HG03060 (cell line): Measurements from ENCODE around the gene ARHGDIA.

Source experiments
- ATAC-seq: cut with Tn5 transposase; IDR thresholded peaks from one replicate; pipeline ENCODE4 v1.9.1; 2021; ENCODE audit warnings: low read depth, moderate number of reproducible peaks; ENCODE audit not compliant: unreplicated experiment

The ARHGDIA gene

DNA sequence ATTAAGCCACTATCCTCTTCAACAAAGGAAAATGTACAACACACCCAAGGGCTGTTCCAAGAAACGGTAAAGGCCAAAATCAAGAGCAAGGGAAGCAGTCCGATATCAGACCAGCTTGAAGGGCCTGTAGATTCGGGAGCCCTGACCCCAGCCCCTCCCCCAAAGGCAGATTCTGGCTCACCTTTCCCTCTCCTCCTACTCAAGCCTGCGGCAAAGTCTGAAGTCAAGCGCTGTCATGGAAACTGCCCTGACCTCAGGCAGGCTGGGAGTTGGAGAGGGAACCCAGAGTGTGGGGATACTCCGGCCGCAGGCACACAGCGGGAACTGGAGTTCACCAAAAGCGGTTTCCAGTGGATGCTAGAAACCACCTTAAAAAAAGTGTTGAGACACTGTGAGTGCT, 18.5 kb upstream of the ARHGDIA start:
- ATAC-seq: no peak

DNA sequence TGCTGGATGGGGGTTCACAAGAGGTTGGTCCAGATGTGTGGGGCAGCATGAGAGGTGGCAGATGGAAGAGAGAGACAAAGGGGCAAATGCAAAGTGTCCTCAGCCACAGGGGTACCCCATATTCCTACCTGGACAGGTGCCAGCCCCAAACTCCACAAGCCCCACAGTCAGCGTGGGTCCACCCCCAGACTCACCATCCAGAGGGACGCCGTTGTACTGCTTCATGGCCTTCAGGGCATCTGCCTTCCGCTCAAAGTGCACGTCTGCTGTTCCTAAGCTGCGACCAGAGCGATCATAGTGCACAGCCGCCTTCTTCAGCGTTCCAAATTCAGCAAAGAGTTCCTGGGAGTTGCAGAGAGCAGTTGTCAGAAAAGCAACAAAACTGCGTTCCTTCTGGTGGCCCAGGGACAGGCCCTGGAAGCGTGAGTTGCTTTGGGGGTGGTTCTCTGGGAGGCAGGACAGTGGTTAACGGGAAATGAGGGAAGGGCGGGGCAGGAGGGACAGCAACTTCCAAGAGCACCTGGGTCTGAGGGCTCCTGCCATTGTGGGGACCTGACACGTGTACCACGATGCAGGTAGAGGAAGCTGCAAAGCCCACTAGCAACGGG, 18.0 kb upstream of the ARHGDIA start:
- ATAC-seq: no peak

DNA sequence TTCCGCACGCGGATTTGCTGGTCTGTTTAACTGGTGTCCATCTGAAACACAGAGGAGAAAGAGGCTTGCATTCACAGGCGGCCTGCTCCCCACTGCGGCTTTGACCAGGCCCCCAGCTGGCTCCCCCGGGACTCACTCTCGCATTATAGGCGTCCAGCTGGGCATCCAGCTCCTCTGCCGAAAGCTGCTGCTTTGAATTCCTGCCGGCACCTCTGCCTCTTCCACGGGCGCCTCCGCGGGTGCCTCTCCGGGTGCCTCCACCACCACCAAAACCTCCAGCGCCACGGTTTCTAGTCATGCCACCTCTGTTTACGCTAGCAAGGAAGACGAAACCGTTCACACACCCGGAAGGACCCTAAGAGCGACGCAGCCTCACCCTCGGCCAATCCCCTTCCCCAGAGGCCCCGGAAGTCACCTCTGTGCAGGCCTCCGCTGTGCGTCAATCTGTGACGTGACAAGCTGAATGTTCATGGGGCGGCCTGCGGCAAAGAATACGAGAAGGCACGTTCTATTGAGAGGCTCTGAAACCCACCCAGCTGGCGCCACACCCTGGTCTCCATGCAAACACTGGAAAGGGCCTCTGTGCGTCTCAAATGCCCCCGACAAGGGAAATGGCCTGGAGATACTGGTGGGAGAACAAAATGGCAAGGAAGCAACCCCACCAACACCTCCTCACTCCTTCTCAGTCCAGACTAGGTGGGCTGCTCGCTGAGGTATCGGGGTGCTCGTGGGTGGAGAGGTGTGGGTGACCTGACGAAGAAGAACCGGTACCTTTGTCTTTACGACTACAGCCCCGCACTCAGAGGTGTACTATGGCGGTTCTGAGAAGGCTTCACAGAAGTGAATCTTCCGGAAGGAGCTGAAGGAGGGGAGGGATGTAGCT, 17.2 kb upstream of the ARHGDIA start:
- no peak for ATAC-seq

DNA sequence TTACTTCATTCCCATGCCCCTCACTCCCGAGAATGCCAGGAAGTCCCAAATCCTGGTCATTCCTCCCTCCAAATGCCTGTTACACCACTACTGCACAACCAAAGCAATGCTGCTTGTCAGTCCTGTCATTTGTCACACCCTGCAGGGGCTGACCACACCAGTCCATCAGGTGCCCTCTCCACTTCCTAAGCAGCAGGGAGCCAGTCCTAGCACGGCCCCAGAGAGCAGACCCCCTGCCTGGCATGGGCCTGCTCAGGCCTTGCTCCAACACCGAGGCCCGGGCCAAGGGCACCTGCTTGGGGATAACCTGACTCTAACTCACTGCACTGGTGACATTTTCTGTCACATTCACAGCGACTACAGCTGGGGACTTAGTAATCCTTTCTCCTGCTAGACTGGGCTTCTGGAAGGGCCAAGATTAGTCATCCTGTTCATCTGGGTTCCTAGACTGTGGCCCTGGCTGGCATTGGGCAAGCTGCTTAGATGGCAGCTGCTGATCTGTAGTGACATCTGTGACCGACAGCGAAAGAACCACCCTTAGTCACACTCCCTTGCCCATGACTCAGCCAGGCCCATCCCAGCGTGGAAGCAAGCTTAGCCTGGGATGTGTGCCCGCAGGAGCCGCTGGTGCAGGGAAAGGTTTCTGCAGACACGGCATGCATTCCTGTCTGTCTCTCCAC, 14.9 kb upstream of the ARHGDIA start:
- no peak for ATAC-seq

DNA sequence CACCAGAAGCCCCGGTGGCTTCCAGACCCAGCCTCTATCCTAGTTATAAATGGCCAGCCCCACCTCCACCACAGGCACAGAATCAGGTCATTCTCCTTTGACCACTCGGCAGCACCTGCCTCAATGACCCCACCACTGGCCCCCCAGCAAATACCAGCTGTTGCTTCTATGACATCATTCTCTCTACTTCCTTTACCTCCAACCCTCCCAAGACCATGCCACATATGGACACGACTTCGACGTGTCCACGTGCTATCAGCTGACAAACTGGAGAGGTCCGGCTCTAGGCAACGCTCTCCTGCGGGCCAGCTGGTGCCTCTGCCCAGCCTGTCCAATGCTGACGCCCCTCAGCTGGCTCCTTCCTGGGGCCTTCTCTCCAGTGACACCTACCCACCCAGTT, 14.3 kb upstream of the ARHGDIA start:
- no peak for ATAC-seq

DNA sequence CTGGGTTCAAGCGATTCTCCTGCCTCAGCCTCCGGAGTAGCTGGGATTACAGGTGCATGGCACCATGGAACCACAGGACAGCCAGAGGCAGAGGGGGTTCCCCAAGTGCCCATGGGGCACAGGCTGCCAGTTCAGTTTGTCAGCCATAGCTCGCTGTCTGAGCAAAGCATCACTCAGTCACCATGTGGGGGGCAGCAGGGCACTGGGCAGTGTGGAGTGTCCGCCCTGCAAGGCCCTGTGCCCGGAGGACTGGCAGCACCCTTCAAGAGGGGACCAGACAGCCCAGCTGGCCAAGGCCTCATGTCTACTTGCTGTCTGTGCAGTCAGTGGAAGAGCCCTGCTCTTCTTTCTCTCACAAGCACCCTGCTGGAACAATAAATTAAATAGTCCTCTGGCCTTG, 13.8 kb upstream of the ARHGDIA start:
- no peak for ATAC-seq

DNA sequence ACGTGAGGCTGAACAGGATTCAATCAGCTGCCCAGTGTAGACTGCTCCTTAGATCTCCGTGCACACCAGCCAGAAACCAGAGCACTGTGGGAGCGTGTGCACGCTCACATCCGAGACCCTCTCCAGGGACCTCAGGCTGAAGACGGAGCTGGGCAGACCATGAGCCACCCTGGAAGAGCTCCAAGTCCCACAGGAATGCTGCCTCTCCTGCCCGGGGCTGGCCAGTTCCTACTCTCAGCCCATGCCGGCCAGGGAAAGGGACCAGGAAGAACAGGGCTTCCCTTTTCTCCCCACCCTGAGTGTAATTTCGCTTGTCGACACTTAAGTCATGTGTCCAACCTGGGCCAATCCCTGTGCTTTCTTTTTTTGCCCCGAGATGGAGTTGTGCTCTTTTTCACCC, 13.4 kb upstream of the ARHGDIA start:
- no peak for ATAC-seq

DNA sequence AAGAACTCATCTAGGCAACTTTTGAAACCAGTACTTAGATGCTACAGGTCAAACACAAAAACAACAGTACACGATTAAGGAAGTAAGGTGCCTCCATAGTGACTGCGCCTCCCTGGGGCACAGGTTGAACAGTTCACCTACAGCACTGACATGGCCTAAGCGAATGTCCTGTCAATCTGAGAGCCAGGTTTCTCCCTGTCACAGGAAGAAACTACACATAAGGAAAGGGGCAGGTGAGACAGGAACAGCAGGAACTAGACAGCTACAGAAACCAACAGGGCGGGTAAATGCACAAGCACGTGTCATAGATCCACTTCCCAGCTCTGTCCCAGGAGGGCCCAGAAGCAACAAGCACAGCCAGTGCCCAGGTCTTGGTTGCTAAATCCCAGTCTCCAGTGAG, 8.0 kb upstream of the ARHGDIA start:
- no peak for ATAC-seq

DNA sequence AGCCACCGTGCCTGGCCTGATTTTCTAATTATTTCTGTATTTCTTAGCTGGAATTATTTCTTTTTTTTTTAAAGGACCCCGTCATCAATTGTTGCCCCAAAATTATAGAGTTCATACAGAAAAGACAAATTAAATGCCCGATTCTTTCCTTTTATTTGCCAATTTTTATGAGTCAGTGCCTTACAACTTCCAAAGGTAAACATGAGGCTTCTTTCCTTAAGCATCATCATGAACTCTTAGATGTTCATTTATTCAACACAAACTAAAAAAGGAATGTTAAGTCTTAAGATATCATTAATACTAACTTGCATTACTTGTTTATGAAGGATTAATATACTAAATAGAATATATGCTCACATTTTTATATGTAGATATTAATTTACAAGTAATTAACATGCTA, 7.2 kb upstream of the ARHGDIA start:
- ATAC-seq: no peak

DNA sequence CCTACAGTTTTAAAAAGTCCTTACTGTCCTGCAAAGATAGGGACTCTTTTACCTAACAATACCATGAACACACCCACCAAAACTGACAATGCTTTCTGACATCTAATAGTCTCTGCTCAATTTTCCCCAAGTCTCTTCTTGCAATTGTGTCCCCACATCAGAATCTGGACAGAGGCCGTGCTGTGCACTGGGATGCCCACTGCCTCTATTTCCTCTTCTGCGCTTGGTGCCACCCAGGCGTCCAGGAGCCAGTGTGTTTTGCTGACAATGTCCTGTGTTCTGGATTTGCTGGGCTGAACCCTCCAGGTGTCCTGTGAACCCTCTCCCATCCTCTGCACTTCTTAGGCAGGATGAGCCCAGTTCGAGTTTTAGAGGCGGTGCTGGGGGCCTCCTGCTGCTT, 6.4 kb upstream of the ARHGDIA start:
- no peak for ATAC-seq

DNA sequence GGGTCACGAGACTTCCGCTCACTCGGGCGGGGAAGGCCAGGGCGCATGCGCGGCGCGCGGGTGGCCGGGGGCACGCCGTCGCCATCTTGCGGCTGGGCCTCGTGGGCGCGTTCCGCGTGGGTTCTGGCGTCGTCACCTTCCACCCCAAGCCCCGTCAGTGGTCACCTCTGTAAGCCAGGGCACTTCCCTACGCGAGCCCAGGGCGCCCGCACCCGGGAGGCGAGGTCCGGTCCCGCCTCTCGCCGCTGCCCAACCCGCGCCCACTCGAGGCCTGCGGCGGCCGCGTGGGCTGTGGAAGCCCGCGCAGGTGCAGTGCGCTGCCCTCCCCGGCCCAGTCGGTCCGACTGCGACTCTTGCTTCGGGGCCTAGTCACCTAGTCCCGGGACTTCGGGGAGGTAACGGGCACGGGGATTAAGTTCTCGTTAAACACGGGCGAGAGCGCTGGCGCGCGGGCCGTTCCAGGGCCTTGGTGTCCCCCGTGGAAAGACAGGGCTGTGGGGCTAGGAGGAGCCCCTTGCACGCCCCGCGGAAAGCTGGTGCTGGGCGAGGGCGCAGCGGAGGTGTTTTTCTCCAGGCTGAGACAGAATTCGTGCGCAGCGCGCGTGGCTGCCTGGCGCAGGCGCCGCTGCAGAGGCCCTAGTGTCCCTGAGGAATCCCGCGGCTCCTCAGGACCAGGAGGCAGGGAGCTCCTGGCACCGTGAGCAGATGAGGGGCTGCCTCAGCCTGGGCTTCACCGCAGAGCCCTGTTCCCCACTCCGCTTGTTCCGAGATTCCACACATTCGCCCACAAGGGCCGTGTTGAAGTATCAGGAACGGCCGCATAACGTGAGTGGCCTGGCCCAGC, 472 bp upstream of the ARHGDIA start:
- ATAC-seq: no peak

DNA sequence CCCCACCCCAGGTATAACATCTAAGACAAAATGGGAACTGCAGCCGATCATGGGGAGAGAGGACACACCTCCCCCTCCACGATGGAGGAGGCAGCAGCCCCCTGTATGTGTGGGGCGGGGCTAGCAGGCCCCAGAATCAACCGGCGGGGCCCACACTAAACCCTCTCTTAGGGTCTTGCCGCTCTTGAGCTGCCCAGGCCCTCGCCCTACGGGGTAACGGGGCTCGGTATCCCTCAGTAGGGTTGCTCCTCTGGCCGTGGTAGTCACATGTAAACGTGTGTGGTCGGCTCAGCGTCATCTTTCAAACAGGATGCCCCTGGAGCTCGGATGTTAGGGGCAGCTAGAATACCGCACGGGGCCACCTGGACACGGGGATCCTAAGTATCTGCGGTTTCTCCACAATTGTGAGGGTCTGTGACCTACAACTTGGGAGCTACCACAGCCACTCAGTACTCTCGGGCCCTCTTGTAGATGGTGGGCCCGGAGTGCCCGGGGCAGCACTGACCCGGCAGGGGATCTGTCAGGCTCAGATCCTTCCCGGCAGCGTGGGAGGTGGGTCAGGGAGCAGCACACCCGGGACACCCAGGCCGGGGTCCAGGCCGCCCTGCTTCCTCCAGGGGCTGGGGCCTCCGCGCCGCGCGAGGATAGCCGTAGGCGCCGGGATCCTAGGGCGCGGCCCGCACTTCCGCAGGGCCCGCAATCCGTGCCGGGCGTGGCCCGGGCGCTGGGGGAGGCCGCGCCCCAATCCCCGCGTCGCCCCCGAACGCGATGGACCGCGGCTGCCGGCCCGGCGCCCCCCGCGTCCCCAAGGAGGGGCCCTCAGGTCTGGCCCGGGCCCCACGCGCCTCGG, 781 bp downstream of the ARHGDIA start:
- ATAC-seq: no peak

DNA sequence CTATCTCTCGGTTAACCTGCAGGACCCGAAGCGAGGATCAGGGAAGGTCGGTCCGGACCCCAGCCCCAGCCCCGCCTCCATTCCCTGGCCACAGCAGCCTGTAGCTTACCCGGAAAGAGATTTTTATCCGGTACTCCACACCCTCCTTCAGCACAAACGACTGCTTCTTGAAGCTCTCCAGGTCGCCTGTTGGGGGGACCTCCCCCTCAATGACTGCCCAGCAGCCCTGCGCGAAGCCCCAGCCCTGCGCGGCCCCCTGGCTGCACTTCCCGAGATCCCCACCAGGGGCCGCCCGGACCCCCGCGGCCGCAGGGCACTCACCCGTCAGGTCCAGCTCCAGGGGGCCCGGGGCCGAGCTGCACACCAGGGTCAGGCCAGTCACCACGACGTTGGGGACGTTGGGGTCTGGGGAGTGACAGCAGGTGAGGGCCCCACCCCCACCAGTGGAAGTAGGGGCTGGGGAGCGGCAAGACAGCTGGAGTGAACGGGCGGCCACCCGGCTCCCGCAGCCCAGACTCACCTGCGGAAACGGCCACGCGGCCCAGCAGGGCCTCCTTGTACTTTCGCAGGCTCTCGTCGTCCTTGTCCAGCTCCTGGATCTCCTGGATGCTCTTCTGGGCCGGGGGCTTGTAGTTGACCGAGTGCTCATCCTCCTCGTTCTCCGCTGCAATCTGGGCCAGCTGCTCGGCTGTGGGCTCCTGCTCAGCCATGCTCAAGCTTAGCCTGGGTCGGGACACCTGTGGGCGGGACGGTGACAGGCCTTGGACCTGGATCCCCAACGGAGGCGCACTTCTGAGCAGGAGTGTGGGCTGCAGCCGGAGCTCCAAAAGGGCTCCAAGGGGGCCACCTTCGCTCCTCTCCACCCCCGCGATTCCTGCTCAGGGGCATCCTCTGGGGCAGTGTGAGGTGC, 1.7 kb downstream of the ARHGDIA start:
- ATAC-seq: no peak

DNA sequence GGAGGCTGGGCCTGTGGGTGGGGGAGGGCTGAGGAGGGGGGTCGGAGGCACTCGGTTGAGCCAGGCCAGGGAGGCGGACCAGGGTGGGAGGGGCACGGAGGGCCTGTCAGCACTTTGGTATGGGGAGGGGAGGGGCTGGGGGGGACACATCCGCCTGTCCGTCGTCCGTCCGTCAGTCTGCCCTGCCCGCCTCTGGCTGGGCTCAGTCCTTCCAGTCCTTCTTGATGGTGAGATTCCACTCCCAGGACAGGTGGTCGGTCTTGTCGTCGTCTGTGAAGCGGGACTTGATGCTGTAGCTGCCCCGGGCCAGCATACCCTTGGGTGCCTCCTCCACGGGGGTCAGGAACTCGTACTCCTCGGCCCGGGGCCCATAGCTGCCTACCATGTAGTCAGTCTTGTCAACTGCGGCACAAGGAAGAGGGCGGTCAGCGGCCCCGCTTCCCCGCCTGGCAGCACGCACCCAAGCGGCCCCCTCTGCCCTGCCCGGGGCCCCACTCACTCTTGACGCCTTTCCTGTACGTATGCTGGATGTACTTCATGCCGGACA, 2.4 kb downstream of the ARHGDIA start:
- ATAC-seq: no peak

DNA sequence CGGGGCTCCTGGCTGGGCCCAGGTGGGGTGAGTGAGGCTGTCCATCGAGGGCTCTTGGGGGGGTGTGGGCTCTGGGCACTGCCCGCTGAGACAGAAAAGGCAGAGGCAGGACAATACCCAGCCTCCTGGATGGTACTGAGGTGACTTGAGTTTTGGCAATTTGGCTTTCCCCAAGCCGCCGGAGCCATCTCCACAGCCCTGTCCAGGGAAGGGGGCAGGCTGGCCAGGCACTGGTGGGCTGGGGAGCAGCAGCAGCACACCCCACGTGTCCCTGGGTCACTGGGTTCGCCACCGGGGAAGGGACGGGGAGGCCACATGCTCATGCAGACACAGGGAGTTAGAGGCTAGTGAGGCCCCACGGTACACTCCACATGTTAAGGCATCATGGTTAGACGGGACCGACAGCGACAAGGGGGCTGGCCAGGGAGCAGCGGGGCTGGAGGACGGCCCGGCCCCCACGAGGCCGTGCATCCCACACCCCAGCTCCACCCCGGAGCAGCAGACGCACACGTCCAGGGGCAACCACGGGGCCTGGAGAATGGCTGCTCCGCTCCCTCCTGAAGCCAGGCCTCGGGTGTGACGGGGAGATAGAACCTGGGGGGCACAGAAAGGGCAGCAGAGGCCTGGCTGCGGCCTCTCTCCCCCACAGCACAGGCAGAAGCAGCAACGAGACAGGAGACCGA, 3.0 kb downstream of the ARHGDIA start:
- ATAC-seq: no peak

DNA sequence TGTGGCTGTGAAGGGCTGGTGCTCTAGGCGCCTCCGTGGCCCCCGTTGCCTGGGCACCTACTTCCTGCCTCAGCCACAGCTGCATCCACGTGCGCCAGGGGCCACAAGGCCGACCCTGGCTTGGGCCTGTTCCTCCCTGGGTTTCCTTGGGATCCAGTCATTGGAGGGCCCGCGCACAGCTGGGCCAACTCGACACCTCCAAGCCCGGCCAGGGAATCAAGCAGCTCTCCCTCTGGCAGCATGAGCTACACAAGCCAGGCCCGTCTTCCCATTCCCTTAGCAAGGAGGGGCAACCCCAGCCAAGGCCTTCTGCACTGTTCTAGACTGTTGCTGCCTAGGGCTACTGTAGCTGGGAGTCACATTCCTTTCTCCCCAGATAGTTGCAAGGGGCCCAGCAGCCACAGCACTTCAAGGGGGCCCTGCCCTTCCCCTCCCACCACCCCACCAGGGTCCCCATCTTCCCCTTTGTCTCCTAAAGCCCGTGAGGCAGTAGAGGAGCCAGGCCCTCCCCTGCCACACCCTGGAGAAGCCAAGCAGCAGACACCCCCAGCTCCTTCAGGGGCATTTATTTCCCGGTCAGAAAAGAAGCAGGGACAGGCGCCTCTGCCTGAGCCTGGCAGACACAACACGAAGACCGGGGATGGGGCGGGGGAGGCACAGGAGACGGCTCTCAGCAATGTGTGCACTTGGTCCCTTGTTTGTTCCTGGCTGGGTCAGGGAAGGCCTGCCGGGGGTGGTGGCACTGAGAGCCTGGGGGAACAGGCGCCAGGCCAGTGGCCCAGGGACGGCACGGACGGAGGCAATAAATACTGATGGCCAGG, 3.8 kb downstream of the ARHGDIA start:
- no peak for ATAC-seq
